ENCODE results near the gene CFAP46. TPM values are rescaled to one million over a fixed set of nuclear protein-coding genes. Genes with fewer than 3 reads are reported as not detected.

Gene CFAP46
- polyA plus RNA-seq, 6 donors from 2014 or later: 0.05 TPM; not detected in 5

- Mint-ChIP-seq H3K27me3 (peaks cover 0 to 39% (median 8%) of the 10 kb centered on the region in 3 donors), H3K4me3 (no peak overlapping the region), H3K9me3 (no peaks in the 10 kb centered on the region), H3K4me1 (peaks cover 0 to 2% (median 0%) of the 10 kb centered on the region in 3 donors), H3K27ac (no peak overlapping the region), H3K36me3 (no peaks in the 10 kb centered on the region)
- ATAC-seq (ENCODE audit: low read depth in 2 of 2) (no peak), DNase-seq (no peak)
These were observed 19.5 kb downstream of the CFAP46 start for GRCh38 chr10:132922872-132923271.

- peaks cover 0 to 2% (median 0%) of the 10 kb centered on the region in 3 donors for H3K4me1 Mint-ChIP-seq
- peaks cover 0 to 39% (median 8%) of the 10 kb centered on the region in 3 donors for H3K27me3 Mint-ChIP-seq
- DNase-seq (no peak), ATAC-seq (ENCODE audit: low read depth in 2 of 2) (no peak)
- no peaks in the 10 kb centered on the region for H3K36me3 Mint-ChIP-seq
- H3K9me3 Mint-ChIP-seq: no peaks in the 10 kb centered on the region
- H3K27ac Mint-ChIP-seq: no peak overlapping the region
- peak overlapping the region in 1 of 8 donors; percentile 57 for H3K4me3 Mint-ChIP-seq
These were observed 20.3 kb downstream of the CFAP46 start for GRCh38 chr10:132921818-132922807.

GRCh38 chr10:132921086-132921485 is 21.3 kb downstream of the CFAP46 start:
- H3K4me3 Mint-ChIP-seq: no peak overlapping the region
- H3K36me3 Mint-ChIP-seq: no peaks in the 10 kb centered on the region
- peaks cover 4 to 10% (median 7%) of the 10 kb centered on the region in 3 donors for H3K4me1 Mint-ChIP-seq
- no peak overlapping the region for H3K27ac Mint-ChIP-seq
- H3K9me3 Mint-ChIP-seq: no peaks in the 10 kb centered on the region
- no peak for DNase-seq
- ATAC-seq (ENCODE audit: low read depth in 2 of 2): no peak
- H3K27me3 Mint-ChIP-seq: peaks cover 3 to 38% (median 8%) of the 10 kb centered on the region in 3 donors

GRCh38 chr10:132920101-132920925 is 22.1 kb downstream of the CFAP46 start:
- Mint-ChIP-seq H3K27me3 (peaks cover 6 to 35% (median 8%) of the 10 kb centered on the region in 3 donors), H3K27ac (no peak overlapping the region), H3K4me1 (peaks cover 7 to 15% (median 11%) of the 10 kb centered on the region in 3 donors), H3K9me3 (peaks cover 0 to 2% (median 0%) of the 10 kb centered on the region in 7 donors), H3K4me3 (no peak overlapping the region), H3K36me3 (no peaks in the 10 kb centered on the region)
- no peak for DNase-seq
- ATAC-seq (ENCODE audit: low read depth in 2 of 2): no peak

- Mint-ChIP-seq H3K9me3 (peaks cover 0 to 2% (median 0%) of the 10 kb centered on the region in 7 donors), H3K4me3 (no peak overlapping the region), H3K27ac (no peak overlapping the region), H3K36me3 (no peaks in the 10 kb centered on the region), H3K4me1 (peaks cover 11 to 21% (median 17%) of the 10 kb centered on the region in 3 donors), H3K27me3 (peaks cover 6 to 40% (median 8%) of the 10 kb centered on the region in 3 donors)
- ATAC-seq (ENCODE audit: low read depth in 2 of 2): no peak
- DNase-seq: no peak
These were observed 22.8 kb downstream of the CFAP46 start for GRCh38 chr10:132919374-132920100.

GRCh38 chr10:132918617-132919373 is 23.6 kb downstream of the CFAP46 start:
- no peaks in the 10 kb centered on the region for H3K36me3 Mint-ChIP-seq
- H3K9me3 Mint-ChIP-seq: peaks cover 0 to 2% (median 0%) of the 10 kb centered on the region in 7 donors
- no peak overlapping the region for H3K4me3 Mint-ChIP-seq
- DNase-seq (no peak), ATAC-seq (ENCODE audit: low read depth in 2 of 2) (no peak)
- H3K27me3 Mint-ChIP-seq: peaks cover 6 to 34% (median 8%) of the 10 kb centered on the region in 3 donors
- H3K27ac Mint-ChIP-seq: no peak overlapping the region
- peaks cover 11 to 21% (median 17%) of the 10 kb centered on the region in 3 donors for H3K4me1 Mint-ChIP-seq

- peaks cover 0 to 2% (median 0%) of the 10 kb centered on the region in 7 donors for H3K9me3 Mint-ChIP-seq
- ATAC-seq (ENCODE audit: low read depth in 2 of 2): no peak
- H3K4me3 Mint-ChIP-seq: no peak overlapping the region
- no peak for DNase-seq
- H3K27me3 Mint-ChIP-seq: peaks cover 6 to 34% (median 8%) of the 10 kb centered on the region in 3 donors
- H3K36me3 Mint-ChIP-seq: no peaks in the 10 kb centered on the region
- no peak overlapping the region for H3K27ac Mint-ChIP-seq
- H3K4me1 Mint-ChIP-seq: peaks cover 11 to 21% (median 17%) of the 10 kb centered on the region in 3 donors
These were observed 24.1 kb downstream of the CFAP46 start for GRCh38 chr10:132918264-132918616.

GRCh38 chr10:132916956-132917666 is 25.3 kb downstream of the CFAP46 start:
- Mint-ChIP-seq H3K9me3 (peaks cover 0 to 2% (median 0%) of the 10 kb centered on the region in 7 donors), H3K4me3 (peak overlapping the region in 3 of 8 donors; percentile 35 to 56 (median 52)), H3K36me3 (no peaks in the 10 kb centered on the region), H3K27ac (peak overlapping the region in 1 of 6 donors; percentile 47), H3K27me3 (peaks cover 6 to 41% (median 15%) of the 10 kb centered on the region in 3 donors), H3K4me1 (peaks cover 16 to 24% (median 17%) of the 10 kb centered on the region in 3 donors)
- no peak for DNase-seq
- ATAC-seq (ENCODE audit: low read depth in 2 of 2): no peak

GRCh38 chr10:132916421-132916841 is 25.9 kb downstream of the CFAP46 start:
- Mint-ChIP-seq H3K9me3 (peaks cover 0 to 2% (median 0%) of the 10 kb centered on the region in 7 donors), H3K4me1 (peaks cover 17 to 25% (median 19%) of the 10 kb centered on the region in 3 donors), H3K36me3 (no peaks in the 10 kb centered on the region), H3K27ac (peak overlapping the region in 2 of 6 donors; percentile 73 to 75), H3K27me3 (peaks cover 6 to 43% (median 18%) of the 10 kb centered on the region in 3 donors), H3K4me3 (peak overlapping the region in 5 of 8 donors; percentile 44 to 62 (median 52))
- DNase-seq (no peak), ATAC-seq (ENCODE audit: low read depth in 2 of 2) (no peak)

GRCh38 chr10:132915411-132915810 is 27.0 kb downstream of the CFAP46 start:
- peak; percentile 75 for DNase-seq
- Mint-ChIP-seq H3K4me3 (peak overlapping the region; percentile 36 to 82 (median 44)), H3K27me3 (peaks cover 6 to 45% (median 25%) of the 10 kb centered on the region in 3 donors), H3K27ac (peak overlapping the region in 3 of 6 donors; percentile 66 to 86 (median 85)), H3K36me3 (no peaks in the 10 kb centered on the region), H3K9me3 (peaks cover 0 to 2% (median 0%) of the 10 kb centered on the region in 7 donors), H3K4me1 (peaks cover 17 to 25% (median 21%) of the 10 kb centered on the region in 3 donors)
- peak; percentile 89 to 92 for ATAC-seq (ENCODE audit: low read depth in 2 of 2)

GRCh38 chr10:132914732-132915131 is 27.6 kb downstream of the CFAP46 start:
- peak; percentile 32 to 33 for ATAC-seq (ENCODE audit: low read depth in 2 of 2)
- Mint-ChIP-seq H3K27me3 (peaks cover 6 to 42% (median 25%) of the 10 kb centered on the region in 3 donors), H3K9me3 (peaks cover 0 to 2% (median 0%) of the 10 kb centered on the region in 7 donors), H3K36me3 (no peaks in the 10 kb centered on the region), H3K4me1 (peaks cover 17 to 25% (median 21%) of the 10 kb centered on the region in 3 donors), H3K27ac (peak overlapping the region in 2 of 6 donors; percentile 90 to 92), H3K4me3 (peak overlapping the region in 5 of 8 donors; percentile 35 to 62 (median 43))
- no peak for DNase-seq

Measured in naive B cell (primary cell).